Right renal pelvis (tissue), 4 donors: ENCODE data around the gene PPP1R1C. TPM values are rescaled to one million over a fixed set of nuclear protein-coding genes. Genes with fewer than 3 reads are reported as not detected.
"Not testable (repeated sequence)": the region's sequence is repeated elsewhere in the genome, so short reads cannot be mapped to it uniquely, and the experiment has no call there.

Experiments used
- DNase-seq, 4 donors: peaks; one replicate each; pipeline ENCODE4 v3.0.0-alpha.2; 2013; ENCODE audit warnings: low read depth in 4 of 4, low spot score in 3 of 4, missing footprints in 1 of 4
- polyA plus RNA-seq, 4 donors: library from polyadenylated mRNA; unstranded; fragments of 120-200 nt; gene quantifications; one replicate each; pipeline ENCODE4 v1.2.1, GENCODE V29; 2013; ENCODE audit not compliant: insufficient read length in 4 of 4

PPP1R1C gene
- polyA plus RNA-seq, 4 donors = 1.6 to 2.3 (median 1.9) TPM

GRCh38 chr2:182006595-182007341 is 21.1 kb downstream of the PPP1R1C start:
- no peak for DNase-seq

GRCh38 chr2:182014284-182014683 is 28.6 kb downstream of the PPP1R1C start:
- DNase-seq = no peak

- DNase-seq = no peak
Measured at GRCh38 chr2:182015334-182016109, 29.9 kb downstream of the PPP1R1C start.

GRCh38 chr2:182018218-182018617 is 32.6 kb downstream of the PPP1R1C start:
- no peak for DNase-seq

- DNase-seq = no peak
Measured at GRCh38 chr2:182019731-182020130, 34.1 kb downstream of the PPP1R1C start.

GRCh38 chr2:182020286-182021070 is 34.8 kb downstream of the PPP1R1C start:
- no peak for DNase-seq

GRCh38 chr2:182023235-182023634 is 37.6 kb downstream of the PPP1R1C start:
- DNase-seq = no peak

GRCh38 chr2:182030875-182031274 is 45.2 kb downstream of the PPP1R1C start:
- DNase-seq = not testable (repeated sequence)

GRCh38 chr2:182031956-182032355 is 46.3 kb downstream of the PPP1R1C start:
- no peak for DNase-seq

- DNase-seq = no peak
Measured at GRCh38 chr2:182033449-182033848, 47.8 kb downstream of the PPP1R1C start.

GRCh38 chr2:182038576-182038975 is 52.9 kb downstream of the PPP1R1C start:
- DNase-seq = no peak

- DNase-seq = no peak
Measured at GRCh38 chr2:182043021-182043420, 57.4 kb downstream of the PPP1R1C start.

GRCh38 chr2:182043861-182044260 is 58.2 kb downstream of the PPP1R1C start:
- DNase-seq = no peak

GRCh38 chr2:182047544-182047943 is 61.9 kb downstream of the PPP1R1C start:
- no peak for DNase-seq

GRCh38 chr2:182048088-182048487 is 62.4 kb downstream of the PPP1R1C start:
- DNase-seq = no peak

- no peak for DNase-seq
Measured at GRCh38 chr2:182048621-182049020, 63.0 kb downstream of the PPP1R1C start.

- no peak for DNase-seq
Measured at GRCh38 chr2:182049372-182050148, 63.9 kb downstream of the PPP1R1C start.

GRCh38 chr2:182050333-182051135 is 64.9 kb downstream of the PPP1R1C start:
- DNase-seq = no peak

GRCh38 chr2:182055993-182056392 is 70.3 kb downstream of the PPP1R1C start:
- DNase-seq = no peak

- DNase-seq = no peak
Measured at GRCh38 chr2:182057002-182057401, 71.3 kb downstream of the PPP1R1C start.
